Heart left ventricle (tissue), 16 donors: ENCODE measurements around the gene MANBA. TPM values are rescaled to one million over a fixed set of nuclear protein-coding genes. Genes with fewer than 3 reads are reported as not detected.

Experiments used
- ATAC-seq, 4 donors: fragments of 200-7000 bp; cut with Tn5 transposase; one replicate each; pipeline ENCODE4 v1.9.1; 2020 to 2022; ENCODE audit warnings: moderate library complexity in 4 of 4, mild to moderate bottlenecking in 3 of 4, moderate number of reproducible peaks in 1 of 4
- DNase-seq, 5 donors: peaks; one replicate each; pipeline ENCODE4 v3.0.0-alpha.2; 2020
- H3K27ac ChIP-seq, 12 donors: fragments of 200-600 bp; sonication (generic) in 4 of 12; one replicate each; pipeline versions ENCODE4 v1.5.0 to v1.8.0; 2016 to 2022; ENCODE audit warnings: mild to moderate bottlenecking in 2 of 12
- H3K27me3 ChIP-seq, 9 donors: fragments of 200-600 bp; sonication (generic) in 2 of 9; one replicate each; pipeline versions ENCODE4 v1.5.1 to v1.8.0; 2016 to 2022; ENCODE audit warnings: mild to moderate bottlenecking in 3 of 9
- H3K36me3 ChIP-seq, 9 donors: fragments of 200-600 bp; sonication (generic) in 2 of 9; one replicate each; pipeline versions ENCODE4 v1.5.0 to v1.8.0; 2018 to 2022; ENCODE audit warnings: mild to moderate bottlenecking in 2 of 9
- H3K4me1 ChIP-seq, 12 donors: fragments of 200-600 bp; sonication (generic) in 4 of 12; one replicate each; pipeline versions ENCODE4 v1.5.0 to v1.8.0; 2016 to 2022; ENCODE audit warnings: mild to moderate bottlenecking in 3 of 12
- H3K4me3 ChIP-seq, 12 donors: fragments of 200-600 bp; sonication (generic) in 4 of 12; one replicate each; pipeline versions ENCODE4 v1.5.0 to v1.8.0; 2017 to 2022; ENCODE audit warnings: mild to moderate bottlenecking in 9 of 12, moderate library complexity in 4 of 12
- H3K9me3 ChIP-seq, 12 donors: fragments of 200-600 bp; sonication (generic) in 4 of 12; one replicate each; pipeline versions ENCODE4 v1.5.0 to v1.8.0; 2016 to 2022; ENCODE audit warnings: mild to moderate bottlenecking in 1 of 12
- CTCF ChIP-seq, 12 donors: fragments of 200-600 bp; sonication (generic) in 4 of 12; IDR thresholded peaks; one replicate each; pipeline versions ENCODE4 v1.5.0 to v1.8.0; 2018 to 2022; ENCODE audit warnings: antibody characterized with exemption in 12 of 12, mild to moderate bottlenecking in 5 of 12
- POLR2A ChIP-seq, 2 donors: fragments of 450-650 bp; IDR thresholded peaks; one replicate each; pipeline ENCODE4 v1.6.1; 2017; ENCODE audit warnings: antibody characterized with exemption in 2 of 2, mild to moderate bottlenecking in 2 of 2, moderate library complexity in 2 of 2
- WGBS, 4 donors: extraction: QIAGEN DNeasy Blood & Tissue Kit in 2 of 4; methylation state at CpG; one replicate each; pipeline versions ENCODE4 v1.1.5 to v1.1.7; 2013 to 2018; 5-methylcytosine and 5-hydroxymethylcytosine counted together
- intact Hi-C, 10 donors: fragments of 100-400 bp; cut with DNase I; formaldehyde crosslinking; loops; one replicate each; pipeline versions ENCODE4 v1.11.1 to v1.14.2; 2022
- polyA plus RNA-seq, 2 donors: library from polyadenylated mRNA; stranded (reverse); fragments of 200-250 nt; gene quantifications; one replicate each; pipeline ENCODE4 v1.2.3, GENCODE V29; 2013
- total RNA-seq, 9 donors: library from RNA; depleted of rRNA in 2 of 9; stranded (reverse); fragments of >200 nt in 2 of 9; fragmentation: NEBNext Ultra II Directional in 3 of 9; extraction: Animal tissue kit (Norgen Biotek cat#: 25700) in 3 of 9; gene quantifications; one replicate each; pipeline versions ENCODE4 v1.1.0 to v1.2.4, GENCODE V29; 2016 to 2023
- donor health status: ischemic (EF 13 %, LVEDD 7.1; RV severe dilation, severe dysfunction).
- donor health status: healthy with polysubstance abuse.
- donor health status: DM: no; HTN: yes; CAD: no.
- donor health status: DM: no; HTN: no; CAD: no.
- donor health status: ischemic (EF 25% LVEDD 6.9; RV normal size, moderate dysfunction).
- donor health status: ischemic (EF 25% LVEDD 5.7; RV mildly dilated, moderate dysfunction).
- donor health status: healthy.
- donor health status: DM: yes; HTN: yes; CAD: no.
- donor health status: ischemic (EF 35%, LVEDD 5.7; RV mildly dilated, moderate dysfunction).
- donor health status: nonischemic (EF 11% LVEDD 7.7; RV severe dilation, severe dysfunction).
- donor health status: DM: yes; HTN: yes; CAD: no.
- donor health status: PGD.
- donor health status: ischemic (EF 29% LVEDD 5.4; RV normal size, mild dysfunction).
- donor health status: nonischemic (EF 23%, LVEDD 6.1; RV moderate dilation, normal function).

The MANBA gene
- total and polyA plus RNA-seq, 11 donors = 6.2 to 44.0 (median 34.2) TPM

DNA sequence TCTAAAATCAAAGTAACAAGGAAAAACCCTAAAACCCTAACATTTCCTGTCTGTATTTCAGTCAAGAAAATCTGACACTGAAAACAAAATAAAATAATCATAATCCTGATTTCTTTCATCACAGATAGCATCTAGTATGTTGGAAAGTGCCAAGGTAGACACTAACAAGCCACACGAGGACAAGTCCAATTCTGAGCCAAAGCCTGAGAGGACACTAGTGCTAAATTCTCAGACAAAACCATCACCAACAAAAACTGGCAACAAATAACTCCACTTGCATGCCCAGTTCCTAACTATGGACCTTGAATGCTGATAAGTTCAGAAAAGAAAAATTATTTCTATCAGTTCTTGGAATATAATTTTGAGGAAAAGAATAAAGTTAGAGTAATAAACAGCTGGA is 113.7 kb downstream of the MANBA start:
- H3K4me1 ChIP-seq = peaks cover 0 to 14% (median 0%) of the 10 kb centered on the region in 12 donors
- H3K36me3 ChIP-seq = peaks cover 0 to 33% (median 25%) of the 10 kb centered on the region in 9 donors
- no peak for TF ChIP-seq CTCF (IDR thresholded peaks at IDR 0.05)
- no peak for TF ChIP-seq POLR2A (IDR thresholded peaks at IDR 0.05)
- DNase-seq (no peak), ATAC-seq (peak in 1 of 4 donors; percentile 43)
- H3K9me3 ChIP-seq = peaks cover 0 to 10% (median 0%) of the 10 kb centered on the region in 12 donors
- peak overlapping the region in 2 of 12 donors; percentile 9 to 43 for H3K27ac ChIP-seq
- H3K4me3 ChIP-seq = no peak overlapping the region
- intact Hi-C loops = no loop called here
- no peaks in the 10 kb centered on the region for H3K27me3 ChIP-seq
- 29 to 43% (median 38%) methylated on average over 1 of the region's 1 CpG for WGBS, 4 donors

- Histone ChIP-seq H3K4me3 (no peak overlapping the region), H3K27me3 (no peaks in the 10 kb centered on the region), H3K9me3 (peaks cover 0 to 7% (median 0%) of the 10 kb centered on the region in 12 donors), H3K27ac (peak overlapping the region in 7 of 12 donors; percentile 5 to 65 (median 36)), H3K36me3 (peaks cover 0 to 26% (median 11%) of the 10 kb centered on the region in 9 donors), H3K4me1 (peaks cover 0 to 14% (median 0%) of the 10 kb centered on the region in 12 donors)
- intact Hi-C loops = no loop called here
- 65 to 77% (median 71%) methylated on average over 5 of the region's 5 CpGs for WGBS, 4 donors
- TF ChIP-seq CTCF (IDR thresholded peaks at IDR 0.05) (no peak), POLR2A (IDR thresholded peaks at IDR 0.05) (no peak)
- ATAC-seq = peak; percentile 64 to 80 (median 79)
- DNase-seq = no peak
Observed at GRCh38 chr4:102642631-102643298, 118.0 kb downstream of the MANBA start.

DNA sequence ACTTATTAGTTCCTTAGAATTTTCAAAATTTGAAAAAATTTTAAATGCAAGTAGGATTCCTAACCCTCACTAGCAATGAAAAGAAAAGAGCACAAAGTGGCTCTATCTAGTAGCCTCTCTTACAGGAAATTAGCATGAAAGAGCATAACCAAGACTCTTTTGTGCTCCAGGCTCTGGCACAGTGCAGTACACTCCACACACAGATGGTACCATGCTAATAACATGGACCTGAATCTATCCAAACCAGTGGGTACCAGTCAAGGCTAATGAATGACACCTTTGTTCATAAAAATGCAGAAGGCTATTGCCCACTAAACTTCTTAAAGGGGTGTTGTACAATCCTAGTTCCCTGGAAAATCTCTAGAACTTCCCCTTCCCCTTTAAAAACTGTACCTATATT is 119.0 kb downstream of the MANBA start:
- intact Hi-C loops = no loop called here
- no peak for TF ChIP-seq CTCF (IDR thresholded peaks at IDR 0.05)
- TF ChIP-seq POLR2A (IDR thresholded peaks at IDR 0.05) = no peak
- Histone ChIP-seq H3K36me3 (peaks cover 0 to 32% (median 20%) of the 10 kb centered on the region in 9 donors), H3K27me3 (no peaks in the 10 kb centered on the region), H3K9me3 (peaks cover 0 to 7% (median 0%) of the 10 kb centered on the region in 12 donors), H3K4me1 (peaks cover 0 to 7% (median 0%) of the 10 kb centered on the region in 12 donors), H3K27ac (peak overlapping the region in 2 of 12 donors; percentile 50 to 51), H3K4me3 (no peak overlapping the region)
- ATAC-seq (no peak), DNase-seq (no peak)

DNA sequence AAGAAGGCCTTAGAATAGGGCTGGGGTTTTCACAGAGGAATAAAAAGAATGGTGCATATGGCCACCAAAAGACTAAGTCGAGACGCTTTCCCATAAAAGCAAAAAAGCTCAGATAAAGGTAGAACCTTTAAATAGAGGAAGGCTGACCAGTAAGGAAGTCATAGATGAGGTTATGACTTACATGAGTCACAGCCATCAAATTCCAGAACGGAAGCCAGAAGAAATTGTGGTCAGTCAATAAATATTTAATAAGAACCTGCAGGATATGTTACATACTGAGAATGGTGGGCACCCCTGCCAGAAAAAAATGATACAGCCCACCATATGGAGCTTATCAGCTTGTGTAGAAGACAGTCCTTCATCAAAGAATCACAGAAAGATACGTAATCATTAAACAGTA is 120.1 kb downstream of the MANBA start:
- Histone ChIP-seq H3K27me3 (no peaks in the 10 kb centered on the region), H3K27ac (no peak overlapping the region), H3K9me3 (peaks cover 0 to 7% (median 0%) of the 10 kb centered on the region in 12 donors), H3K36me3 (peaks cover 0 to 41% (median 31%) of the 10 kb centered on the region in 9 donors), H3K4me1 (no peaks in the 10 kb centered on the region), H3K4me3 (no peak overlapping the region)
- no peak for DNase-seq
- no peak for ATAC-seq
- intact Hi-C loops = no loop called here
- 95 to 97% (median 96%) methylated on average over 4 of the region's 4 CpGs for WGBS, 4 donors
- TF ChIP-seq CTCF (IDR thresholded peaks at IDR 0.05) = no peak
- no peak for TF ChIP-seq POLR2A (IDR thresholded peaks at IDR 0.05)
